CD4-positive, alpha-beta T cell (primary cell): ENCODE measurements around the gene GLYR1. TPM values are rescaled to one million over a fixed set of nuclear protein-coding genes. Genes with fewer than 3 reads are reported as not detected.

ENCODE experiments used
- ATAC-seq: fragments of 200-7000 bp; cut with Tn5 transposase; one replicate; pipeline ENCODE4 v1.10.0; 2022; ENCODE audit warnings: mild to moderate bottlenecking; ENCODE audit not compliant: poor library complexity
- CTCF ChIA-PET: fragments of 350-600 bp; sonication (Branson Sonifier 250); formaldehyde crosslinking; loops from one replicate; lab custom pipeline; 2021; ENCODE audit warnings: antibody characterized with exemption, inconsistent platforms; lab: Charles Lee
- POLR2A ChIA-PET: fragments of 350-600 bp; sonication (Branson Sonifier 250); formaldehyde crosslinking; loops from one replicate; lab custom pipeline; 2021; ENCODE audit warnings: antibody characterized with exemption, inconsistent platforms; lab: Charles Lee
- DNase-seq, 14 experiments: peaks; one replicate each; pipeline ENCODE4 v3.0.0-alpha.2; 2013 to 2020; ENCODE audit warnings: mixed read lengths in 2 of 14
- H3K27ac ChIP-seq, 2 donors: one replicate each; pipeline versions ENCODE4 v1.5.1 to v1.7.0; 2013; ENCODE audit warnings: low read length in 2 of 2, low read depth in 1 of 2, mild to moderate bottlenecking in 1 of 2
- H3K27me3 ChIP-seq, 2 experiments: 1 replicate in 1 of 2; 2 replicates in 1 of 2; pipeline versions ENCODE4 v1.6.1 to v1.7.0; 2013; ENCODE audit warnings: low read length in 2 of 2, control low read depth in 1 of 2, mild to moderate bottlenecking in 1 of 2, moderate library complexity in 1 of 2; ENCODE audit not compliant: insufficient read depth in 2 of 2, control insufficient read depth in 1 of 2
- H3K36me3 ChIP-seq: one replicate; pipeline ENCODE4 v1.6.1; 2013; ENCODE audit warnings: low read length, control low read depth; ENCODE audit not compliant: insufficient read depth
- H3K4me1 ChIP-seq: one replicate; pipeline ENCODE4 v1.6.1; 2013; ENCODE audit warnings: low read length, control low read depth; ENCODE audit not compliant: insufficient read depth
- H3K4me3 ChIP-seq: one replicate; pipeline ENCODE4 v1.5.1; 2013; ENCODE audit warnings: mild to moderate bottlenecking, low read length, moderate library complexity
- H3K9me3 ChIP-seq, 2 experiments: 1 replicate in 1 of 2; 2 replicates in 1 of 2; pipeline versions ENCODE4 v1.6.1 to v1.7.0; 2013; ENCODE audit warnings: low read length in 2 of 2, mild to moderate bottlenecking in 2 of 2, control low read depth in 1 of 2, moderate library complexity in 1 of 2; ENCODE audit not compliant: control insufficient read depth in 1 of 2, insufficient read depth in 1 of 2
- H3K27ac Mint-ChIP-seq: one replicate; pipeline ENCODE4 v1.8.0; 2020; ENCODE audit warnings: mixed read lengths
- H3K27me3 Mint-ChIP-seq: one replicate; pipeline ENCODE4 v1.8.0; 2021; ENCODE audit warnings: mixed read lengths
- H3K36me3 Mint-ChIP-seq: one replicate; pipeline ENCODE4 v1.8.0; 2021; ENCODE audit warnings: low read depth, mixed read lengths
- H3K4me1 Mint-ChIP-seq: one replicate; pipeline ENCODE4 v1.8.0; 2021; ENCODE audit warnings: low read depth, mixed read lengths
- H3K4me3 Mint-ChIP-seq: one replicate; pipeline ENCODE4 v1.8.0; 2020; ENCODE audit warnings: mild to moderate bottlenecking, mixed read lengths
- H3K9me3 Mint-ChIP-seq: one replicate; pipeline ENCODE4 v1.8.0; 2020; ENCODE audit warnings: mixed read lengths
- intact Hi-C, 2 experiments: fragments of 100-400 bp; cut with DNase I in 1 of 2; cut with micrococcal nuclease in 1 of 2; formaldehyde crosslinking; loops; one replicate each; pipeline versions ENCODE4 v1.15.1 to v1.9.0; 2023 to 2025; cut with DNase I, micrococcal nuclease
- total RNA-seq, 174 experiments: library from RNA in 2 of 174; stranded (reverse) in 2 of 174; gene quantifications; one replicate each; pipeline ENCODE4 v1.2.3 and lab custom pipeline; 2021 to 2026
- TF ChIP-seq, protein P1 (sequence below): fragments of 200-600 bp; IDR thresholded peaks from one replicate; pipeline ENCODE4 v1.8.0; 2022; ENCODE audit warnings: antibody characterized with exemption, mild to moderate bottlenecking

Gene GLYR1
- total RNA-seq, 2 experiments from 2014 or later: 71.7 to 77.2 TPM

DNA sequence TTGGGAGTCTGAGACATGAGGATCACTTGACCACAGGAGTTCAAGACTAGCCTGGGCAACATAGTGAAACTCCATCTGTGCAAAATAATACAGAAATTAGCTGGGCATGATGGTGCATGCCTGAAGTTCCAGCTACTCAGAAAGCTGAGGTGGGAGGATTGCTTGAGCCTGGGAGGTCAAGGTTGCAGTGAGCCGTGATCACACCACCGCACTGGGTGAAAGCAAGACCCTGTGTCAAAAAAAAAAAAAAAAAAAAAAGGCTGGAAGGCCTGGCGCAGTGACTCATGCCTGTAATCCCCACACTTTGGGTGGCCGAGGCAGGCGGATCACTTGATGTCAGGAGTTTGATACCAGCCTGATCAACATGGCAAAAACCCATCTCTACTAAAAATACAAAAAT is 8.3 kb upstream of the GLYR1 start:
- no peaks in the 10 kb centered on the region for H3K27me3 ChIP-seq
- no peak overlapping the region for H3K27ac ChIP-seq
- Mint-ChIP-seq H3K9me3 (no peaks in the 10 kb centered on the region), H3K36me3 (peaks cover 79% of the 10 kb centered on the region), H3K4me3 (no peak overlapping the region), H3K27me3 (no peaks in the 10 kb centered on the region), H3K4me1 (peaks cover 23% of the 10 kb centered on the region), H3K27ac (no peak overlapping the region)
- peaks cover 11% of the 10 kb centered on the region for H3K4me1 ChIP-seq
- DNase-seq (no peak), ATAC-seq (no peak)
- TF ChIP-seq, protein P1, sequence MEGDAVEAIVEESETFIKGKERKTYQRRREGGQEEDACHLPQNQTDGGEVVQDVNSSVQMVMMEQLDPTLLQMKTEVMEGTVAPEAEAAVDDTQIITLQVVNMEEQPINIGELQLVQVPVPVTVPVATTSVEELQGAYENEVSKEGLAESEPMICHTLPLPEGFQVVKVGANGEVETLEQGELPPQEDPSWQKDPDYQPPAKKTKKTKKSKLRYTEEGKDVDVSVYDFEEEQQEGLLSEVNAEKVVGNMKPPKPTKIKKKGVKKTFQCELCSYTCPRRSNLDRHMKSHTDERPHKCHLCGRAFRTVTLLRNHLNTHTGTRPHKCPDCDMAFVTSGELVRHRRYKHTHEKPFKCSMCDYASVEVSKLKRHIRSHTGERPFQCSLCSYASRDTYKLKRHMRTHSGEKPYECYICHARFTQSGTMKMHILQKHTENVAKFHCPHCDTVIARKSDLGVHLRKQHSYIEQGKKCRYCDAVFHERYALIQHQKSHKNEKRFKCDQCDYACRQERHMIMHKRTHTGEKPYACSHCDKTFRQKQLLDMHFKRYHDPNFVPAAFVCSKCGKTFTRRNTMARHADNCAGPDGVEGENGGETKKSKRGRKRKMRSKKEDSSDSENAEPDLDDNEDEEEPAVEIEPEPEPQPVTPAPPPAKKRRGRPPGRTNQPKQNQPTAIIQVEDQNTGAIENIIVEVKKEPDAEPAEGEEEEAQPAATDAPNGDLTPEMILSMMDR: no peak
- POLR2A ChIA-PET: no interaction called here
- intact Hi-C loops: no loop called here
- peaks cover 61% of the 10 kb centered on the region for H3K36me3 ChIP-seq
- H3K9me3 ChIP-seq: no peaks in the 10 kb centered on the region
- CTCF ChIA-PET: no interaction called here
- H3K4me3 ChIP-seq: no peak overlapping the region

- peaks cover 31% of the 10 kb centered on the region for H3K36me3 ChIP-seq
- TF ChIP-seq, protein P1: no peak
- Mint-ChIP-seq H3K4me1 (peaks cover 46% of the 10 kb centered on the region), H3K9me3 (no peaks in the 10 kb centered on the region), H3K27me3 (no peaks in the 10 kb centered on the region), H3K36me3 (peaks cover 52% of the 10 kb centered on the region), H3K27ac (no peak overlapping the region), H3K4me3 (no peak overlapping the region)
- H3K9me3 ChIP-seq: no peaks in the 10 kb centered on the region
- no peaks in the 10 kb centered on the region for H3K27me3 ChIP-seq
- peaks cover 32% of the 10 kb centered on the region for H3K4me1 ChIP-seq
- ChIA-PET POLR2A (no interaction called here), CTCF (no interaction called here)
- H3K27ac ChIP-seq: no peak overlapping the region
- ATAC-seq (no peak), DNase-seq (peak in 1 of 14 experiments; percentile 10)
- intact Hi-C loops: no loop called here
- H3K4me3 ChIP-seq: no peak overlapping the region
Measured at GRCh38 chr16:4852221-4852872, 5.3 kb upstream of the GLYR1 start.

DNA sequence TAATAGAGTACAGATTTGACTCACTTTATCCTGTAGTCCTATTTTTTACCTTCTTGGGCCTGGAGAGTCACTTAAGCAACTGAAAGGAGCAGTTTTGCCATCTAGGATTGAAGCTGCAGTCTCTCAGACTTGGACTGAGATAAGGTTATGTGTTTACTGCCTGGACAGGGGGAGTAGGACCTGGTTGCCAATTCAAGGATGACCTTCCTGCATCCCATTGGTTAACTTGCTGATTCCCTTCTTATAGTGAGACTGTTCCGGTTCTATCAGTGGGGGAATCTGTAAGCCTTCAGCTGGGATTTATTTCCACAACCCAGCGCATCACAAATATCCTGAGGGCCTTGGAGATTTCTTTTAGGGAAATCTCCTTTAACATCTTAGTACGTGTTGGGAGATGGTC is 3.1 kb upstream of the GLYR1 start:
- peaks cover 44% of the 10 kb centered on the region for H3K4me1 ChIP-seq
- H3K27ac ChIP-seq: no peak overlapping the region
- DNase-seq: no peak
- Mint-ChIP-seq H3K4me3 (peak overlapping the region; percentile 78), H3K36me3 (peaks cover 51% of the 10 kb centered on the region), H3K27me3 (no peaks in the 10 kb centered on the region), H3K4me1 (peaks cover 57% of the 10 kb centered on the region), H3K9me3 (no peaks in the 10 kb centered on the region), H3K27ac (peak overlapping the region; percentile 57)
- no peaks in the 10 kb centered on the region for H3K9me3 ChIP-seq
- intact Hi-C loops: no loop called here
- TF ChIP-seq, protein P1: no peak
- ATAC-seq: no peak
- CTCF ChIA-PET: no interaction called here
- H3K36me3 ChIP-seq: peaks cover 18% of the 10 kb centered on the region
- POLR2A ChIA-PET: no interaction called here
- H3K27me3 ChIP-seq: no peaks in the 10 kb centered on the region
- no peak overlapping the region for H3K4me3 ChIP-seq
